GM18517 (cell line): ENCODE data around the gene WASF3.
"Not testable (repeated sequence)": the region's sequence is repeated elsewhere in the genome, so short reads cannot be mapped to it uniquely, and the experiment has no call there.

Experiments used
- ATAC-seq: cut with Tn5 transposase; IDR thresholded peaks from one replicate; pipeline ENCODE4 v1.9.1; 2021; ENCODE audit warnings: mild to moderate bottlenecking, moderate library complexity; ENCODE audit not compliant: unreplicated experiment

WASF3 gene

DNA sequence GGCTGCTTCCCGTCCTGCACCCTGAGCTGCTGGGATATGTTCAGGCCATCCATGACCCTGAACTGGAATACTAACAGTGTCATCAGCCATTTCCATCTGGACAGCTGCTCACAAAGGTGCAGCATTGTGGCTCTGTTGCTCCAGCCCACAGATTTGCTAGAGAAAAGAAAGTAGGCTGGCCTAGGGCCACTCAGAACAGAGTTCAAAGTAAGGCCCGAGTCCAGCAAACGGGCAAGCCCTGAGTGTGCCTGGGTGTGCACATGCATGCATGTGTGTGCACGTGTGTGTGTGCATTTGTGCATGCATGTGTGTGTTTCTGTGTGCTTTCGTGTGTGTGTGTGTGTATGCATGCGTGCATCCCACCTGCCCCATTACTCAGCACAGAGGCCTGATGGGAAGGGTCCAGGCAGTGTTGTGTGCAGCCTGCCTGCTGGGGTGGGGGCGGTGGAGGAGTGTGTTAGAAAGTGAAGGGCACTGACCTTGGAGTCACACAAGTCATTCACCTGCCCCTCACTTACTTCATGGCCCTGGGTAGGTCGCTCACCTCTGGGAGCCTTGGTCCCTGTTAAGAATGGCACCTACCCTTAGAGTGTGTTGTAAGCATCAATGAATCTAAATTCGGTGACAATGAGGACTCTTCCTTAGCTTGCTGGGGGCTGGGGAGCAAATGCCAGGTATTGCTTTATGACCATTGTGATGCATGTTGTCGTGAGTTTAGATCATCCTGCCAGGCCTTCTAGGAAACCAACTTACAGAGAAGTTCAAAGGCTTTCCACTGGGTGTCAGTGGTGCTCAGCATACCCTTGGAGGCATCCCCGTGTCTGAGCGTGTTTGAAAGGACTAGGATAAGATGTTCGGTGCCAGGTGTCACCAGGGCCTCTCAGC is 149.9 kb downstream of the WASF3 start:
- ATAC-seq, result no peak

GRCh38 chr13:26708007-26708297 is 150.5 kb downstream of the WASF3 start:
- ATAC-seq, result no peak

DNA sequence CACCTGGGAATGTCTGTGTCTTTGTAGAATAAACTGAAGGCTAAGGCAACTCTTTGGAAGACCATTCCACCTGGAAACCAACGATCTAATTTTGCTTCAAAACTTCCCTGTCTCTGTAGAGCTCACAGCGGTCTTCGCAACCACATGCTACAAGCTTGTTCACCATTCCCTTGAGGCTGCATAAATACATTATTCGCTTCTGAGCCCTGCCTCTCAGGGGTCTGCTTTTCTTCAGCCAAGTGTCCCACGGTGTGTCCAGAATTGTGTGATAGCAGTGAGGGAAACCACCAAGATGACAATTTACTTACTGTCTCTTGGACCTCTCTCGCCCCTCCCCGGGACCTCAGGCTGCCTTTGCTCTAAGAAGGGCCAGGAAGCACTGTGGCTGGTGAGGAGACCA is 152.0 kb downstream of the WASF3 start:
- ATAC-seq, result no peak

DNA sequence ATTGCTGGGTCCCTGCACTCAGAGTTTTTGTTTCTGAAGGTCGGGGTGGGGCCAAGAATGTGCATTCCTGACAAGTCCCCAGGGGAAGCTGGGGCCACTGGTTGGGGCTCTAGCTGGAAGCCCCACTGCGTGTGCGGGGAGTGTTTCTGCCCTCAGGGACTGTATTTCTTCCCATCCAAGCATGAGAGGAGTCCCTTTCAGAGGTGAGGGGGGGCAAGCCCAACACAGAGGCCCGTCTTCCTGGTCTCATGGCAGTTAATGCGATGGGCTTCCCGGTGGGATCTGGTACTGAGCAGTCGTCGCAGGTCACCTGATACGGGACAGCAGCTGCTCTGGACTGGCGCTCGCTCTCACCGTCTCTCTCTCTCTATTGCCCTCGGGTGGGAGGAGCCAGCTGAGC is 152.7 kb downstream of the WASF3 start:
- ATAC-seq, result no peak

DNA sequence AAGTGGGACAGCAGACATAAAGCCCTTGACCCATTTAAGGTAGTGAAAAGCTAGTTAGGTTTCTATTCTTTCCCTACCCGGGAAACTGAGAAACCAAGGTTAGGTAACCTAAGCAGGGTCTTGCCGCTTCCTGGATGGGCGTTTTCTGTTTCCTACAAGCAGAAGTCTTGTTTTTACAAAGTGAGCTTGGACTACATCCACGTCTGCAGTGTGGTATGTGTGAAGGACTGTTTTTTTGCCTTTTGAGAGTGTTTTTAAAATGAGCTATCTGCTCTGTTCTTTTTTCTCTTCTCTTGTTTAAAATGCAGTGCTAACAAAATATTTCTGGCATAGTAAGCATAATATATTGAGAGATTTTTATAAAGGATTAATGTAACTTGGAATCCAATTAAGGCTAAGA is 153.7 kb downstream of the WASF3 start:
- ATAC-seq, result no peak

DNA sequence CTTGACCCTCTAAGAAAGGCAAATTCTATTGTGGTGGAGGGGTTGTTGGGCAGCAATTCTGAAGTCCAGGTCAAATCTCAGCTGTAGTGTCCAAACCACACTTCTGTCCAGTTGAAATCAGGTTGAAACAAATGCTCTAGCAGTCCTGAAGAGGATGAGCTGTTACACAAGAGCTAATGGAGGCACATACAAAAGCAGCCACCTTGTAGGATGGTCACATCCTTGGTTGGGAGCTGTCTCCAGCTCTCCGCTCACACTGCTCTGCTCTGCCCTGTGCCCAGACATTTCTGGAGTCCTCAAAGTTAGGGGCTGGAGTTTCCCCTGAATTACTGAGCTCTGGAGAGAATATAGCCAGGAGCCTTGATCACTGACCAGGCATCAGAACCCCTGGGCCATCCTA is 155.9 kb downstream of the WASF3 start:
- no peak for ATAC-seq

DNA sequence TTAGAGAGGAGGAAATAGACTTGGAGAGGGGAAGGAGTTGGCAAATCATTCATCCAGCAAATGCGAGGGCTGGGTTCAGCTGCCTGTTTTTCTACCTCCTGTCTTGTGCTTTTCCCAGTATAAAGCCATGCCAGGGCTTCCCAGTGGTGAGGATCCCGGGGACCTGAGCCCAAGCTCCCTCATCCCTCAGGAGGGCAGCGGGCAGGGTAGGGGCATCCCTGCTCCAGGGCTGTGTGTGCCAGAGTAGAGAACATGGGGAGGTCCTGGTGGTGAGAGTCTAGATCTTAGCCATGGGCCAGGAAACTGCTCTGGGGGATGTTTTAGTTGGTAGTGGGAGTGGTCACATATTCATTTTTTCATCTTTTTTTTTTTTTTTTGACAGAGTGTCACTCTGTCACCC is 159.5 kb downstream of the WASF3 start:
- no peak for ATAC-seq

DNA sequence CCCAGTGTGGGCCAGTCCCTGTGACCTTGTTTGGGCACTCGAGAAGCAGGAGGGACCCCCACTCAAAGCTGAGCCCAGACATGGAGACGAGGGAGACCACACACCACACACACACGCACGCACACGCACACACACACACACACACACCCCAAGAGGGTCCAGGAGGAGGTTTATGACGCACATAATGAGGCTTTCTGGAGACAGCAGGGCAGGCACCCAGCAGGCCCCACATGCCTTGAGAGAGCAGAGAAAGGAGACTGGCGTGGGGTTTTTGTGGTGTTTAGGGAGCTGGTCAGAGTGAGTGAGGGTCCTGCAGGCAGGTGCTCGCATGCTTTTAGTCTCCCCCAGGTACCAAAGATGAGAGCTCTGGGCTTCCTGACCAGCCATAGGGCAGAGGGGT is 160.7 kb downstream of the WASF3 start:
- no peak for ATAC-seq

DNA sequence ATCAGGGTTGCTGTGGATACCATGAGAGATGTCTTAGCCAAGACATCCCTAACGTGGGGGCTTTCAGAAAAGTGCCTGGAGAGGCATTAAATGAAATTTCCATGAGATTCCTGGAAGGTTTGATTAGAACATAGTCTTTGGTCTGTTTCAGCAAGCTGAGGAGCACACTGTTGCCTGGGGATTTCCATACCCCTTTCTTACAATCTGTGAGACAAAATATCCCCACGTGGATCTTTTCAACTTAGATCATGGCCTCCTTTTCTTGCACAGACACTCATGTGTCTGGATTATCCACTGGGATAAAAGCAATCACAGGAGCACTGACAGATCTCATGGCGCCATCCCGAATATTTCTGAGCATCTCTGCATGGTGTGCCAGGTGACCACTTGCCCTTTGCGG is 161.4 kb downstream of the WASF3 start:
- no peak for ATAC-seq

DNA sequence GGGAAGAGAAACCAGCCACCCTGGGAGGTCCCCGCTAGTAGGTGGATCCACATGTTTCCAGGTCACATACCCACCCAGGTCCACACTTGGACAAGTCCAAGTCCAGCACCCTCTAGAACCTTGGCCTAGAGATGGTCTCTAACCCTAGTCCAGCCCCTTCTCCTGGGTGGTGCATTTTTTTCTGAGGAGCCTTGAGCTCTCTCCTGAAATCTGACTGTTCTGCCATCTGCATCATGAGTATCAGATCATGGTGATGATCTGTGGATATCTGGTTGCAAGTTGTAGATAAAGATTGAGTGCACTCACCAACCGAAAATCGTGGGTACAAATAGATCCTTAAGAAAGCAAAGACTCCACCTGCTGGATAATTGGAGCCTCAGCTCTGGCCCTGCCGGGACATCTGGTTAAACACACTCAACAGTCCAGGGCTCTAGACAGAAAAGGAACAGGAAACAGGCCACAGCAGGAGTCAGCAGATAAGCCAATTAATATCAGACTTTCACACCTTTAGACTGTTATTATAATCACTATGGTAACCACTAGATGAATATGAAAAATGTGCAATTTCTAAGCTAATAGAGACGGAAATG is 162.0 kb downstream of the WASF3 start:
- no peak for ATAC-seq

- no peak for ATAC-seq
Observed at GRCh38 chr13:26721251-26722121, 164.0 kb downstream of the WASF3 start.

- no peak for ATAC-seq
Observed at GRCh38 chr13:26722321-26722720, 164.8 kb downstream of the WASF3 start.

GRCh38 chr13:26723620-26724019 is 166.1 kb downstream of the WASF3 start:
- ATAC-seq, result not testable (repeated sequence)

DNA sequence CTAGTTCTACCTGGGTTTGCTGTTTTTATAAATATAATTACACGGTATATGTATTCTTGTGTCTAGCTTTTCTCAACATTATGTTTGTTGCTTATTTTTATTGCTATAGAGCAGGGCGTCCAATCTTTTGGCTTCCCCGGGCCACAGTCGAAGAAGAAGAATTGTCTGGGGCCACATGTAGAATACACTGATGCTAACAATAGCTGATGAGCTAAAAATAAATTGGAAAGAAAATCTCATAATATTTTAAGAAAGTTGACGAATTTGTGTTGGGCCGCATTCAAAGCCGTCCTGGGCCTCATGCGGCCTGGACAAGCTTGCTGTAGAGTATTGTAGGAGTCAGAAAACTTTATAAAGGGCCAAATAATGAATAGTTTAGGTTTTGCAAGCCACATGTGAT is 169.2 kb downstream of the WASF3 start:
- no peak for ATAC-seq

DNA sequence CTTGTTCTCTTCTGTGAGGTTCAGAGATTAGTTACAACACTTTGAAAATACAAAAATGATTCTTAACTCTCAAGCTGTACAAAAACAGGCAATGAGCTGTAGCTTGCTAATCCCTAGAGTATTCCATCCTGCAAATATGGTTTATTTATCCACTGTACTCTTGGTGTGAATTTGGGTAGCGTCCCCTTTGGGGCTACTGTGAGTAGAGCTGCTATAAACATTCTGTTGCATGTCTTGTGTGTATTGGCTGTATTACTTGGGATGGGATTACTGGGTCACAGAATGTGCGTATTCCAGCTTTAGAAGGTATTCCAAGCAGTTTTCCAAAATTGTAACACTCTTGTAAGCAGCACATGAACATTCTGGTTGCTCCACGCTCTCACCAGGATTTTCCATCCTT is 169.6 kb downstream of the WASF3 start:
- ATAC-seq, result no peak

DNA sequence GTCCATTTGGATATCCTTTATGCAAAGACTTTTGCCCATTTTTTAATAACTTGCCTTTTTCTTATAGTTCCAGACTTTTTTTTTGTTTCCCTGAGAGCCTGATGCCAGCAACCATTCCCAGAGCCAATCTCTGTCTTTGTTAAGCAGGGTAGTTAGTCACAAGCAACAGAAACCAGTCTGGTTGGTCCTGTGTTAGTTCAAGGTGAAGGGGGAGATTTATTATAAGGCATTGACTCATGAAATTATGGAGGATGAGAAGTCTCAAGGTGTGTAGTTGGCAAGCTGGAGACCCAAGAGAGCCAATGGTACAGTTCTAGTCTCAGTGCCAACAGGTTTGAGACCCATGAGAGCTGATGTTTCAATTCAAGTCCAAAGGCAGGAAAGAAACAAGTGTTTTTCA is 170.2 kb downstream of the WASF3 start:
- ATAC-seq, result no peak

- ATAC-seq, result no peak
Observed at GRCh38 chr13:26735677-26736076, 178.2 kb downstream of the WASF3 start.
